Urinary bladder (tissue), 4 donors: Measurements from ENCODE around the gene ZMYND19. TPM values are rescaled to one million over a fixed set of nuclear protein-coding genes. Genes with fewer than 3 reads are reported as not detected.
"Not testable (repeated sequence)": the region's sequence is repeated elsewhere in the genome, so short reads cannot be mapped to it uniquely, and the experiment has no call there.

Source experiments
- DNase-seq: peaks from one replicate; pipeline ENCODE4 v3.0.0-alpha.2; 2015; ENCODE audit errors: extremely low spot score
- H3K27ac ChIP-seq: one replicate; pipeline ENCODE4 v1.5.1; 2013; ENCODE audit warnings: low read depth, mild to moderate bottlenecking, moderate library complexity
- H3K36me3 ChIP-seq: one replicate; pipeline ENCODE4 v1.6.1; 2013; ENCODE audit warnings: mild to moderate bottlenecking, moderate library complexity; ENCODE audit not compliant: insufficient read depth
- H3K4me1 ChIP-seq: one replicate; pipeline ENCODE4 v1.6.1; 2013; ENCODE audit warnings: mild to moderate bottlenecking, moderate library complexity; ENCODE audit not compliant: insufficient read depth
- H3K4me3 ChIP-seq: one replicate; pipeline ENCODE4 v1.5.1; 2013; ENCODE audit warnings: low read depth, low read length
- WGBS: extraction: QIAGEN DNeasy Blood & Tissue Kit; methylation state at CpG from one replicate; pipeline ENCODE4 v1.1.7; 2013; 5-methylcytosine and 5-hydroxymethylcytosine counted together
- polyA plus RNA-seq: library from polyadenylated mRNA; stranded (reverse); fragments of 200-250 nt; gene quantifications from one replicate; pipeline ENCODE4 v1.2.3, GENCODE V29; 2013
- total RNA-seq: library from RNA; depleted of rRNA; stranded (reverse); fragments of >200 nt; gene quantifications from one replicate; pipeline ENCODE4 v1.2.3, GENCODE V29; 2014
- donor health status: healthy with polysubstance abuse.
- donor health status: healthy.

ZMYND19 gene
- total and polyA plus RNA-seq, 2 donors, result 7.9 to 13.2 TPM

- no peak for DNase-seq
- Histone ChIP-seq H3K4me1 (no peaks in the 10 kb centered on the region), H3K4me3 (no peak overlapping the region), H3K36me3 (no peaks in the 10 kb centered on the region), H3K27ac (no peak overlapping the region)
- WGBS, result 52% methylated on average over 17 of the region's 17 CpGs
These were observed 17.0 kb upstream of the ZMYND19 start for GRCh38 chr9:137607141-137607857.

DNA sequence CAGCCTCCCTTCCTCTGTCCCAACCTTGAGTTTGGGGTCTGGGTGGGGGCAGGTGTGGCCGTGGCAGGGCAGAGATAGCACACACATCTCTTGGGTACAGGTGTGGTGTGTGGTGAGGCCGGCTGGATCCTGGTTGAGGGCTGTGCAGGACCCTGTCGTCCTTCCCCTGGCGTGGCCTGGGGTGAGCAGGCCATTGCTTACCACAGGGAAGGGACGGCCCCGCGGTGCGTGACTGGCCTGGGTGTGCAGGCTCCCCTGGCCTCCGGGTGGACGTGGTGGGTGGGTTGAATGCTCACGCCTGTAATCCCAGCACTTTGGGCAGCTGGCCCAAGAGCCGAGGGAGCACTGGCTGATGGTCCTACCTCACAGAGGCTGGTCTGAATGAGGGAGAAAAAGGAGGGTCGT, 16.4 kb upstream of the ZMYND19 start:
- H3K4me1 ChIP-seq, result no peaks in the 10 kb centered on the region
- no peak for DNase-seq
- WGBS, result 39% methylated on average over 13 of the region's 13 CpGs
- peak overlapping the region; percentile 95 for H3K4me3 ChIP-seq
- H3K27ac ChIP-seq, result no peak overlapping the region
- H3K36me3 ChIP-seq, result no peaks in the 10 kb centered on the region

- WGBS, result 6% methylated on average over 57 of the region's 57 CpGs
- no peak for DNase-seq
These were observed 15.8 kb upstream of the ZMYND19 start for GRCh38 chr9:137606005-137606621.

GRCh38 chr9:137605121-137606004, 15.1 kb upstream of the ZMYND19 start, which contains the start of gene ARRDC1:
TSS of gene ARRDC1 (plus strand) at chr9:137605686. CDS start at chr9:137605718, 32 bp downstream.
- peak within 1 kb of the TSS; percentile 95 for H3K4me3 ChIP-seq
- peak within 1 kb of the TSS; percentile 91 for H3K27ac ChIP-seq
- 1% methylated on average over 110 of the region's 111 CpGs for WGBS
- no peaks in the 10 kb centered on the region for H3K36me3 ChIP-seq
- DNase-seq, result peak; percentile 75
- no peaks in the 10 kb centered on the region for H3K4me1 ChIP-seq

More at GRCh38 chr9:137606005-137606621, 15.8 kb upstream of the ZMYND19 start:
- Histone ChIP-seq H3K27ac (peak overlapping the region; percentile 91), H3K4me1 (no peaks in the 10 kb centered on the region), H3K36me3 (no peaks in the 10 kb centered on the region), H3K4me3 (peak overlapping the region; percentile 95)

DNA sequence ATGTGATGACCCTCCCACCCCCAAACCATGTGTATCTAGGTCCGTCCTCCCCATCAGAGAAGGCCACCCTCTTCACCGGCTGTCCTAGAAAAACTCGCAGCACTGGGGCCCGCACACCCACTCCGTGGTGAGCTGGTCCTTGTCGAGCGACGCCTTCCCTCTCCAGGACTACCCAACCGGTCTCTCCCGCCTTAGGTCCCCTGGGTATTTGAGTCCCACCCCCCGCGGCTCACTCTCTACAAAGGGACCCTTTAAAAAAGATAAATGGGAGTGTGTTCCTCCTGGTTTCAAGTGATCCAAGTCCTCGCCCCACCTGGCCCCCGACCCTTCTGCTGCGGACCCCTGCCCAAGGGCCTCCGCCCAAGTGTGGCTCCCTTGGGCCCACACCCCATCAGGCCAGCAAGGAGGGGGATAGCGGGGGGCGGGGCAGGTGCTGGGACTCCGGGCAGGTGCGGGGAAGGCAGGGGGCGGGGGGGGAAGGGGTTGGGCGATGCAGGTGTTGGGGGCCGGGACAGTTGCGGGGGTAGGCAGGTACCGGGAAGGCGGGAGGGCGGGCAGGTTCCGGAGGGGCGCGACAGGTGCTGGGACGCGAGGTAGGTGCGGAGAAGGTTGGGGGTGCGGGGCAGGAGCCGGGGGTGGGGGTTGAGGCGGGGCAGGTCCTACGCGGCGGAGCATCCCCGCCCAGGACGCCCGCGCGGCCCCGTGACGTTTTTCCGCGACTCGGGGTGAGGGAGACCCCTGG, 14.2 kb upstream of the ZMYND19 start:
- DNase-seq, result no peak
- peak overlapping the region; percentile 52 for H3K4me3 ChIP-seq

DNA sequence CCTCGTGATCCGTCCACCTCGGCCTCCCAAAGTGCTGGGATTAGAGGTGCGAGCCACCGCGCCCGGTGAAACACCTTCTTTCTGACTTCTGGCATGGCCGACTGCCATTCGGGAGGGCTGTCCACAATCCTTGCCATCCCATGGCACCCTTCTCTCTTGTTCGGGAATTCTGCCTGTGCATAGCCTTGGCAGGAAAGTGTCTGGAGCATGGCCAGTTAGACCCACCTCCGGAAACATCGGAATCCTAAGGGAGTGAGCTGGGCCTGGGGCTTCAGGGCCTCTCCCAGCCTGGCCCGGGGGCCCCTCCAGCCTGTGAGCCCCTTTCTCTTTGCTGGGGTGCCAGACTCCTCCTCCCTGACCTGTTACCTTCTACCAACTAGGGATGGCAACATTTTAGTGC, 13.6 kb upstream of the ZMYND19 start:
- no peak overlapping the region for H3K4me3 ChIP-seq
- no peaks in the 10 kb centered on the region for H3K4me1 ChIP-seq
- DNase-seq, result no peak
- no peaks in the 10 kb centered on the region for H3K36me3 ChIP-seq
- 78% methylated on average over 13 of the region's 13 CpGs for WGBS
- H3K27ac ChIP-seq, result no peak overlapping the region

More for the DNA sequence above, 14.2 kb upstream of the ZMYND19 start:
- H3K27ac ChIP-seq, result no peak overlapping the region
- 6% methylated on average over 49 of the region's 49 CpGs for WGBS
- H3K4me1 ChIP-seq, result no peaks in the 10 kb centered on the region
- no peaks in the 10 kb centered on the region for H3K36me3 ChIP-seq

GRCh38 chr9:137602661-137603060, 12.3 kb upstream of the ZMYND19 start:
- Histone ChIP-seq H3K4me1 (no peaks in the 10 kb centered on the region), H3K36me3 (no peaks in the 10 kb centered on the region), H3K4me3 (no peak overlapping the region), H3K27ac (no peak overlapping the region)
- 15% methylated on average over 3 of the region's 3 CpGs for WGBS
- DNase-seq, result no peak

GRCh38 chr9:137598943-137599342, 8.6 kb upstream of the ZMYND19 start:
- Histone ChIP-seq H3K4me3 (no peak overlapping the region), H3K36me3 (no peaks in the 10 kb centered on the region), H3K27ac (no peak overlapping the region), H3K4me1 (no peaks in the 10 kb centered on the region)
- DNase-seq, result no peak
- WGBS, result 75% methylated on average over 8 of the region's 8 CpGs

DNA sequence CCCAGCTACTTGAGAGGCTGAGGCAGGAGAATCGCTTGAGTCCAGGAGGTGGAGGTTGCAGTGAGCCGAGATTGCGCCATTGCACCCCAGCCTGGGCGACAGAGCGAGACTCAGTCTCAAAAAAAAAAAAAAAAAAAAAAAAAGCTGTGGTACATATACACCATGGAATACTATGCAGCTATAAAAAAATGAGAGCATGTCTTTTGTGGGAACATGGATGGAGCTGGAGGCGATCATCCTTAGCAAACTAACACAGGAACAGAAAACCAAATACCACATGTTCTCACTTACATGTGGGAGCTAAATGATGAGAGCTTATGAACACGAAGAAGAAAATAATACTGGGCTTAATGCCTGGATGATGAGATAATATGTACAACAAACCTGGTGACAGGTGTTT, 6.3 kb upstream of the ZMYND19 start:
- not testable (repeated sequence) for H3K27ac ChIP-seq, H3K4me3 ChIP-seq, DNase-seq, H3K36me3 ChIP-seq, H3K4me1 ChIP-seq
- 93% methylated on average over 7 of the region's 7 CpGs for WGBS

DNA sequence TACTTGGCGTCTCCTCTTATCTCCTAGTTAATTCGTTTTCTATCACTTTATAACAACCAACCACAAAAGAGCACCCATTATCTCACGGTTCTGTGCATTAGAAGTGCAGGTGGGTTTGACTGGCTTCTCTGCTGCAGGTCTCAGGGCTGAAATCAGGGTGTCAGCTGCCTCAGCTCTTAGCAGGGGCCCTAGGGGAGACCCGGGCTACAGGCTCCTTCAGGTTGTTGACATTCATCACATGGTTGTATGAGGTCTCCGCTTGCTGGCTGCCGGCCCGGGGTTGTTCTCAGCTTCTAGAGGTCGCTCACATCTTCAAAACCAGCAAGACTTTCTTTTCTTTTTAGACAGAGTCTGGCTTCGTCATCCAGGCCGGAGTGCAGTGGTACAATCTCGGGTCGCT, 2.9 kb upstream of the ZMYND19 start:
- Histone ChIP-seq H3K36me3 (no peaks in the 10 kb centered on the region), H3K27ac (no peak overlapping the region), H3K4me3 (no peak overlapping the region), H3K4me1 (no peaks in the 10 kb centered on the region)
- no peak for DNase-seq
- WGBS, result 81% methylated on average over 12 of the region's 12 CpGs

DNA sequence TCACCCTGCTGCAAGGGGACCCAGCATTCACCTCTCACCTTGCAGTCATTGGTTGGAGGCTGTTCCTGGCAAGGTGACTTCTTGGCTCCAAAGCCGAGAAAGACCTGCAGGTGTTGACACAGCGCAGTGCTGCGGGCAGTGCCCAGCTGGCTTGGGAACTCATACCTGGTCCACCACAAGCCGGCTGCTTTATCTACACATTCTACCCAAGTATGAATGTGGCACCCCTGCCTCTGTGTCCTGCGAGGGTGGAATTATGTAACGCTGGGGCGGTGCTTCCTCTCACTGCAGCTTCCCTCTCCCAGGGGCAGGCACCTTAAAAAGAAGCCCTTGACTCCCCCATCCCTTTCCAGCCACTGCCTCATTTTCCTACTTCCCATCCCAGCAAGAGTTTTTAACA, 2.5 kb upstream of the ZMYND19 start:
- WGBS, result 91% methylated on average over 7 of the region's 7 CpGs

GRCh38 chr9:137590123-137590468, 216 bp downstream of the ZMYND19 start:
- H3K4me3 ChIP-seq, result peak overlapping the region; percentile 90
- no peaks in the 10 kb centered on the region for H3K4me1 ChIP-seq
- DNase-seq, result no peak
- WGBS, result under 1% methylated on average over 61 of the region's 61 CpGs
- H3K36me3 ChIP-seq, result peaks cover 2% of the 10 kb centered on the region
- no peak overlapping the region for H3K27ac ChIP-seq

More for the DNA sequence above, 2.5 kb upstream of the ZMYND19 start:
- H3K36me3 ChIP-seq, result no peaks in the 10 kb centered on the region
- no peak overlapping the region for H3K4me3 ChIP-seq
- H3K4me1 ChIP-seq, result no peaks in the 10 kb centered on the region
- H3K27ac ChIP-seq, result no peak overlapping the region
- no peak for DNase-seq

- H3K36me3 ChIP-seq, result peaks cover 2% of the 10 kb centered on the region
- H3K4me1 ChIP-seq, result no peaks in the 10 kb centered on the region
- H3K4me3 ChIP-seq, result peak overlapping the region; percentile 90
- no peak for DNase-seq
- WGBS, result 7% methylated on average over 58 of the region's 58 CpGs
- no peak overlapping the region for H3K27ac ChIP-seq
These were observed 730 bp downstream of the ZMYND19 start for GRCh38 chr9:137589441-137590122.
